Natural killer cell (primary cell): ENCODE results near the gene SRPRA. TPM values are rescaled to one million over a fixed set of nuclear protein-coding genes. Genes with fewer than 3 reads are reported as not detected.

Source experiments
- ATAC-seq, 3 donors: fragments of 150-1000 bp in 2 of 3; fragments of 200-7000 bp in 1 of 3; cut with Tn5 transposase; 1 replicate in 1 of 3; 2 replicates in 2 of 3; pipeline ENCODE4 v1.10.0; 2021; ENCODE audit warnings: mild to moderate bottlenecking in 2 of 3, moderate library complexity in 2 of 3
- DNase-seq, 2 donors: peaks; one replicate each; pipeline versions ENCODE4 v3.0.0 to v3.0.0-alpha.2; 2013 to 2021; ENCODE audit warnings: mixed read lengths in 1 of 2
- H3K27ac ChIP-seq: one replicate; pipeline ENCODE4 v1.5.1; 2013; ENCODE audit warnings: mild to moderate bottlenecking, low read length
- H3K27me3 ChIP-seq: one replicate; pipeline ENCODE4 v1.6.1; 2013; ENCODE audit warnings: low read length; ENCODE audit not compliant: control insufficient read depth, insufficient read depth
- H3K36me3 ChIP-seq: one replicate; pipeline ENCODE4 v1.6.1; 2013; ENCODE audit warnings: low read length; ENCODE audit not compliant: control insufficient read depth, insufficient read depth
- H3K4me1 ChIP-seq: one replicate; pipeline ENCODE4 v1.6.1; 2013; ENCODE audit warnings: low read length; ENCODE audit not compliant: control insufficient read depth, insufficient read depth
- H3K4me3 ChIP-seq: one replicate; pipeline ENCODE4 v1.5.1; 2013; ENCODE audit warnings: low read length
- H3K9me3 ChIP-seq: one replicate; pipeline ENCODE4 v1.6.1; 2013; ENCODE audit warnings: low read length; ENCODE audit not compliant: control insufficient read depth, insufficient read depth
- H3K27ac Mint-ChIP-seq, 2 donors: one replicate each; pipeline ENCODE4 v1.8.0; 2022; ENCODE audit warnings: mild to moderate bottlenecking in 2 of 2, mixed read lengths in 2 of 2, moderate library complexity in 1 of 2
- H3K27me3 Mint-ChIP-seq, 2 donors: one replicate each; pipeline ENCODE4 v1.8.0; 2022; ENCODE audit warnings: low read depth in 2 of 2, mixed read lengths in 2 of 2
- H3K36me3 Mint-ChIP-seq: one replicate; pipeline ENCODE4 v1.8.0; 2022; ENCODE audit warnings: mixed read lengths
- H3K4me1 Mint-ChIP-seq, 2 donors: one replicate each; pipeline ENCODE4 v1.8.0; 2022; ENCODE audit warnings: mixed read lengths in 2 of 2
- H3K4me3 Mint-ChIP-seq: one replicate; pipeline ENCODE4 v1.8.0; 2022; ENCODE audit warnings: mild to moderate bottlenecking, moderate library complexity, mixed read lengths
- H3K9me3 Mint-ChIP-seq, 2 donors: one replicate each; pipeline ENCODE4 v1.8.0; 2022; ENCODE audit warnings: mixed read lengths in 2 of 2
- WGBS: methylation state at CpG from one replicate; pipeline ENCODE4 v1.1.7; 2013; ENCODE audit warnings: missing lambda C conversion rate; ENCODE audit not compliant: insufficient coverage; 5-methylcytosine and 5-hydroxymethylcytosine counted together
- intact Hi-C: fragments of 100-400 bp; cut with micrococcal nuclease; formaldehyde crosslinking; loops from one replicate; pipeline ENCODE4 v1.14.2; 2022
- total RNA-seq, 4 donors: library from RNA; stranded (reverse); fragments of 120-200 nt in 1 of 4; gene quantifications; one replicate each; pipeline versions ENCODE4 v1.2.3 to v1.2.4, GENCODE V29; 2013 to 2022
- TF ChIP-seq, protein P1 (sequence below): fragments of 200-600 bp; IDR thresholded peaks from one replicate; pipeline ENCODE4 v1.8.0; 2022; ENCODE audit warnings: antibody characterized with exemption

SRPRA gene
- total RNA-seq, 3 donors from 2014 or later (not counting 1 experiment from before 2014, with no cell fraction given) = 188 to 225 (median 195) TPM

DNA sequence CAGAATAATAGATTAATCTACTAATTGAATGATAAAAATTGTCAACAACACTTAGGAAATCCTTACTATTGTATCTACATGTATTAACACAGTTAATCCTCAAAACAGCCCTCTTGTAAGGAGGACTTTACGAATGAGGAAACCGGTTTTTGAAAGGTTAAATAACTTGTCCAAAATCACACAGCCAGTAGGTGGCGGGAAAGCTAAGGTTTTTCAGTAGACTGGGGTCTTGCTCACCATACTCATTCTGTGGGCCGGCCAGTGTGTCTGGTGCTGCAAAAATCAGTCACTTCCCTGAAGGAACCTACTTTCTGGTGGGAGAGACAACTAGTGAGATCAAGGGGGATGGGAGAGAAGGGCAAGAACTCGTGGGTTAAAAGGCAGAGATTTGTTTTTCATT, 39.0 kb upstream of the SRPRA start:
- peaks cover 52% of the 10 kb centered on the region for H3K4me1 ChIP-seq
- H3K9me3 ChIP-seq = no peaks in the 10 kb centered on the region
- H3K36me3 ChIP-seq = peaks cover 14% of the 10 kb centered on the region
- Mint-ChIP-seq H3K4me1 (peaks cover 54 to 59% of the 10 kb centered on the region in 2 donors), H3K27ac (peak overlapping the region in 1 of 2 donors; percentile 35), H3K27me3 (no peaks in the 10 kb centered on the region), H3K36me3 (peaks cover 6% of the 10 kb centered on the region), H3K9me3 (no peaks in the 10 kb centered on the region), H3K4me3 (peak overlapping the region; percentile 45)
- no peaks in the 10 kb centered on the region for H3K27me3 ChIP-seq
- no peak overlapping the region for H3K4me3 ChIP-seq
- no peak overlapping the region for H3K27ac ChIP-seq
- DNase-seq (peak in 1 of 2 donors; percentile 36), ATAC-seq (no peak)
- intact Hi-C loops = no loop called here
- WGBS = 46% methylated on average over 4 of the region's 5 CpGs
- TF ChIP-seq, protein P1, sequence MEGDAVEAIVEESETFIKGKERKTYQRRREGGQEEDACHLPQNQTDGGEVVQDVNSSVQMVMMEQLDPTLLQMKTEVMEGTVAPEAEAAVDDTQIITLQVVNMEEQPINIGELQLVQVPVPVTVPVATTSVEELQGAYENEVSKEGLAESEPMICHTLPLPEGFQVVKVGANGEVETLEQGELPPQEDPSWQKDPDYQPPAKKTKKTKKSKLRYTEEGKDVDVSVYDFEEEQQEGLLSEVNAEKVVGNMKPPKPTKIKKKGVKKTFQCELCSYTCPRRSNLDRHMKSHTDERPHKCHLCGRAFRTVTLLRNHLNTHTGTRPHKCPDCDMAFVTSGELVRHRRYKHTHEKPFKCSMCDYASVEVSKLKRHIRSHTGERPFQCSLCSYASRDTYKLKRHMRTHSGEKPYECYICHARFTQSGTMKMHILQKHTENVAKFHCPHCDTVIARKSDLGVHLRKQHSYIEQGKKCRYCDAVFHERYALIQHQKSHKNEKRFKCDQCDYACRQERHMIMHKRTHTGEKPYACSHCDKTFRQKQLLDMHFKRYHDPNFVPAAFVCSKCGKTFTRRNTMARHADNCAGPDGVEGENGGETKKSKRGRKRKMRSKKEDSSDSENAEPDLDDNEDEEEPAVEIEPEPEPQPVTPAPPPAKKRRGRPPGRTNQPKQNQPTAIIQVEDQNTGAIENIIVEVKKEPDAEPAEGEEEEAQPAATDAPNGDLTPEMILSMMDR = peak; percentile 34

GRCh38 chr11:126305699-126306098, 37.0 kb upstream of the SRPRA start:
- H3K4me1 Mint-ChIP-seq = peaks cover 37 to 43% of the 10 kb centered on the region in 2 donors
- Histone ChIP-seq H3K4me3 (no peak overlapping the region), H3K27ac (no peak overlapping the region), H3K36me3 (peaks cover 13% of the 10 kb centered on the region), H3K27me3 (no peaks in the 10 kb centered on the region), H3K4me1 (peaks cover 32% of the 10 kb centered on the region), H3K9me3 (no peaks in the 10 kb centered on the region)
- ATAC-seq = no peak
- H3K9me3 Mint-ChIP-seq = no peaks in the 10 kb centered on the region
- TF ChIP-seq, protein P1 = no peak
- H3K27ac Mint-ChIP-seq = peak overlapping the region; percentile 73 to 77
- 80% methylated on average over 4 of the region's 4 CpGs for WGBS
- no peaks in the 10 kb centered on the region for H3K27me3 Mint-ChIP-seq
- H3K4me3 Mint-ChIP-seq = peak overlapping the region; percentile 69
- H3K36me3 Mint-ChIP-seq = peaks cover 6% of the 10 kb centered on the region
- intact Hi-C loops = no loop called here
- peak in 1 of 2 donors; percentile 40 for DNase-seq

DNA sequence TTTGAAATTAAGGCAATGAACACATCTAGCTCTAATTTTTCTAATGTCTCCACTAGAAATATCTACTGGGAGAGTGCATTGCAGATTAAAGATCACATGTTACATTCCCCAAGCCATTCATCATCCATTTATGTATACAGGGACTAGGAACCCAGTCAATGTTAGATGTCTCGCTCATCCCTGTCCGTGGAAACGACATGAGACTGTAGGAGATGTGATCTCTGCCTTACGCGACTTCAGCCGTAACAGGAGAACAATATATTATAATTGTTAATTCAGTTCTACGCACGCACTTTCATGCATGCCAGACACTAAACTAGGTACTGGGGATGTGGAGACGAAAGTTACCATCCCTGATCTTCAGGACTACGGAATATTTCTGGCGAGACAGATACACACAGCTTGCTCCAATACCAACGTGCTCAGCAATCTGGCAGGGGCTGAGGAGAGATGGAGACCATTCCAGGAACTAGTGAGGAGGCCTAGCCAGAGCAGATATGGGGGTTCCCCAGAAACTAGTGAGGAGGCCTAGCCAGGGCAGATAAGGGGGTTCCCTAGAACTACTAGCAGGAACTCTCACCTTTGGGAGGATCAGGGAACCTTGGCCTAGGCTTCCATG, 35.9 kb upstream of the SRPRA start:
- Mint-ChIP-seq H3K27ac (peak overlapping the region; percentile 90 to 94), H3K36me3 (peaks cover under 1% of the 10 kb centered on the region), H3K9me3 (no peaks in the 10 kb centered on the region), H3K27me3 (no peaks in the 10 kb centered on the region), H3K4me3 (peak overlapping the region; percentile 96), H3K4me1 (peaks cover 29 to 33% of the 10 kb centered on the region in 2 donors)
- TF ChIP-seq, protein P1 = no peak
- intact Hi-C loops = loop anchor here (1.0 kb wide), 2 partner anchors 15 to 35 kb away; partner anchors contain the start of gene FOXRED1
- peaks cover 6% of the 10 kb centered on the region for H3K36me3 ChIP-seq
- H3K4me3 ChIP-seq = peak overlapping the region; percentile 69
- ATAC-seq (no peak), DNase-seq (peak in 1 of 2 donors; percentile 57)
- 81% methylated on average over 12 of the region's 12 CpGs for WGBS
- peak overlapping the region; percentile 81 for H3K27ac ChIP-seq
- no peaks in the 10 kb centered on the region for H3K9me3 ChIP-seq
- no peaks in the 10 kb centered on the region for H3K27me3 ChIP-seq
- peaks cover 26% of the 10 kb centered on the region for H3K4me1 ChIP-seq
